A549 (cell line): Measurements from ENCODE around the gene XKR8. TPM values are rescaled to one million over a fixed set of nuclear protein-coding genes. Genes with fewer than 3 reads are reported as not detected.

ENCODE experiments used
- ATAC-seq, 2 experiments: fragments of 200-7000 bp in 1 of 2; fragments of >200 bp in 1 of 2; cut with Nextera tagmentation in 1 of 2; cut with Tn5 transposase in 1 of 2; 3 replicates each; pipeline versions ENCODE4 v1.8.0 to v1.9.1; 2018 to 2020; ENCODE audit warnings: mild to moderate bottlenecking in 1 of 2, moderate library complexity in 1 of 2
- CTCF ChIA-PET: fragments of 300-600 bp; sonication (Branson Sonifier 250); formaldehyde crosslinking; extraction: SDS; loops from one replicate; lab custom pipeline; 2021; ENCODE audit warnings: antibody characterized with exemption, inconsistent platforms; lab: Yijun Ruan, JAX
- POLR2A ChIA-PET: fragments of 350-600 bp; formaldehyde crosslinking; extraction: SDS; loops from one replicate; lab custom pipeline; 2021; ENCODE audit warnings: antibody characterized with exemption, inconsistent platforms; lab: Yijun Ruan, JAX
- DNase-seq, 2 experiments: peaks; one replicate each; pipeline versions ENCODE4 v3.0.0 to v3.0.0-alpha.2; 2011 to 2016; ENCODE audit warnings: low read depth in 1 of 2, low spot score in 1 of 2
- FAIRE-seq: peaks from 2 replicates; lab custom pipeline; 2011; peaks lifted over from hg19 to GRCh38; lab: Jason Lieb, UNC
- H3K27ac ChIP-seq, 2 experiments: fragments of >200 bp; sonication (Bioruptor Twin); formaldehyde crosslinking; 3 replicates each; pipeline ENCODE4 v1.5.1; 2016 to 2017
- H3K4me1 ChIP-seq: fragments of >200 bp; sonication (Bioruptor Twin); formaldehyde crosslinking; 3 replicates; pipeline ENCODE4 v1.6.1; 2016
- H3K4me2 ChIP-seq: fragments of >200 bp; sonication (Bioruptor Twin); formaldehyde crosslinking; 3 replicates; pipeline ENCODE4 v1.6.1; 2016
- H3K4me3 ChIP-seq: fragments of >200 bp; sonication (Bioruptor Twin); formaldehyde crosslinking; 3 replicates; pipeline ENCODE4 v1.5.1; 2016
- H3K9me3 ChIP-seq: fragments of >200 bp; sonication (Bioruptor Twin); formaldehyde crosslinking; 3 replicates; pipeline ENCODE4 v1.6.1; 2016
- CBX2 ChIP-seq: fragments of 200-600 bp; sonication (generic); IDR thresholded peaks from 2 replicates; pipeline ENCODE4 v1.6.1; 2016; ENCODE audit warnings: low read depth, mild to moderate bottlenecking, borderline replicate concordance
- CEBPB ChIP-seq, 2 experiments: fragments of >200 bp in 1 of 2; sonication (Bioruptor Twin) in 1 of 2; formaldehyde crosslinking in 1 of 2; IDR thresholded peaks; 2 replicates each; pipeline ENCODE4 v1.6.1; 2012 to 2016
- CHD2 ChIP-seq: fragments of 150-350 bp; IDR thresholded peaks from 2 replicates; pipeline ENCODE4 v1.6.1; 2014; ENCODE audit warnings: low read length; ENCODE audit not compliant: partially characterized antibody
- CHD4 ChIP-seq: fragments of 200-600 bp; sonication (generic); IDR thresholded peaks from 2 replicates; pipeline ENCODE4 v1.6.1; 2016; ENCODE audit warnings: antibody characterized with exemption, mild to moderate bottlenecking, borderline replicate concordance
- FOSL2 ChIP-seq, 2 experiments: fragments of 450-650 bp in 1 of 2; fragments of >200 bp in 1 of 2; sonication (Bioruptor Twin) in 1 of 2; formaldehyde crosslinking; IDR thresholded peaks; 2 replicates each; pipeline versions ENCODE4 v1.5.0 to v1.6.1; 2016 to 2020; ENCODE audit warnings: mild to moderate bottlenecking in 1 of 2, moderate library complexity in 1 of 2
- FOXS1 ChIP-seq: fragments of 250-450 bp; sonication (Bioruptor Pico); IDR thresholded peaks from 2 replicates; pipeline ENCODE4 v1.5.0; 2020; ENCODE audit warnings: mild to moderate bottlenecking, moderate library complexity
- HEYL ChIP-seq: fragments of 250-450 bp; sonication (Bioruptor Pico); IDR thresholded peaks from 2 replicates; pipeline ENCODE4 v1.8.0; 2021; ENCODE audit warnings: mild to moderate bottlenecking, moderate library complexity
- HOXA7 ChIP-seq: fragments of 250-450 bp; sonication (Bioruptor Pico); IDR thresholded peaks from 2 replicates; pipeline ENCODE4 v1.5.0; 2020; ENCODE audit warnings: mild to moderate bottlenecking, moderate library complexity
- HOXB13 ChIP-seq: fragments of 250-450 bp; sonication (Bioruptor Pico); IDR thresholded peaks from 2 replicates; pipeline ENCODE4 v1.5.0; 2020; ENCODE audit warnings: low read depth, mild to moderate bottlenecking, moderate library complexity
- HOXB5 ChIP-seq: fragments of 250-450 bp; sonication (Bioruptor Pico); IDR thresholded peaks from 2 replicates; pipeline ENCODE4 v1.5.0; 2020; ENCODE audit warnings: mild to moderate bottlenecking, moderate library complexity
- JUN ChIP-seq, 2 experiments: fragments of >200 bp; sonication (Bioruptor Twin); formaldehyde crosslinking; IDR thresholded peaks; 2 replicates in 1 of 2; 3 replicates in 1 of 2; pipeline ENCODE4 v1.6.1; 2016 to 2017
- JUNB ChIP-seq: fragments of >200 bp; sonication (Bioruptor Twin); formaldehyde crosslinking; IDR thresholded peaks from 2 replicates; pipeline ENCODE4 v1.6.1; 2016
- KDM1A ChIP-seq: fragments of 200-600 bp; sonication (generic); IDR thresholded peaks from 2 replicates; pipeline ENCODE4 v1.6.1; 2016; ENCODE audit warnings: low read depth, mild to moderate bottlenecking
- MAFK ChIP-seq: fragments of 450-650 bp; IDR thresholded peaks from 2 replicates; pipeline ENCODE4 v1.6.1; 2014; ENCODE audit not compliant: partially characterized antibody
- MYC ChIP-seq: IDR thresholded peaks from 2 replicates; pipeline ENCODE4 v1.6.1; 2012; ENCODE audit warnings: mild to moderate bottlenecking, inconsistent platforms, low read length, improper control_type of control experiment, borderline replicate concordance
- NFE2L2 ChIP-seq: fragments of 150-350 bp; conservative IDR thresholded peaks from 2 replicates; pipeline ENCODE4 v1.6.1; 2014; ENCODE audit warnings: low read length
- RCOR1 ChIP-seq: fragments of 150-350 bp; IDR thresholded peaks from 2 replicates; pipeline ENCODE4 v1.6.1; 2014; ENCODE audit warnings: antibody characterized with exemption, low read length, low read depth
- RNF2 ChIP-seq: fragments of 200-600 bp; sonication (generic); IDR thresholded peaks from 2 replicates; pipeline ENCODE4 v1.6.1; 2016; ENCODE audit warnings: low read depth, mild to moderate bottlenecking, antibody characterized with exemption, moderate library complexity, borderline replicate concordance
- SMC3 ChIP-seq: fragments of >200 bp; sonication (Bioruptor Twin); formaldehyde crosslinking; IDR thresholded peaks from 3 replicates; pipeline ENCODE4 v1.6.1; 2018; ENCODE audit warnings: inconsistent platforms
- SREBF2 ChIP-seq: fragments of 450-650 bp; IDR thresholded peaks from 2 replicates; pipeline ENCODE4 v1.6.1; 2014; ENCODE audit warnings: mild to moderate bottlenecking, moderate library complexity
- TFCP2L1 ChIP-seq: fragments of 250-450 bp; sonication (Bioruptor Pico); IDR thresholded peaks from 2 replicates; pipeline ENCODE4 v1.5.0; 2021; ENCODE audit warnings: mild to moderate bottlenecking
- WGBS: methylation state at CpG from one replicate; pipeline ENCODE4 v1.1.6; 2017; ENCODE audit errors: missing lambda C conversion rate; 5-methylcytosine and 5-hydroxymethylcytosine counted together
- polyA plus RNA-seq, 4 experiments: library from polyadenylated mRNA; depleted of rRNA in 3 of 4; stranded (reverse); fragments of >200 nt; fragmentation: RNase III in 1 of 4; extraction: RNeasy Plus Mini Kit Qiagen cat#74134 plus additional on column Dnase treatment in 1 of 4; gene quantifications; 2 replicates in 3 of 4; 3 replicates in 1 of 4; pipeline ENCODE4 v1.2.3, GENCODE V29; 2011 to 2017
- TF ChIP-seq, protein P1 (sequence below): fragments of >200 bp; sonication (Bioruptor Twin); formaldehyde crosslinking; IDR thresholded peaks from 3 replicates; pipeline ENCODE4 v1.5.1; 2016
- TF ChIP-seq, protein P2 (sequence below): fragments of 450-650 bp; IDR thresholded peaks from 2 replicates; pipeline ENCODE4 v1.6.1; 2014; ENCODE audit warnings: antibody characterized with exemption
- TF ChIP-seq, protein P3 (sequence below): fragments of 250-450 bp; sonication (Bioruptor Pico); IDR thresholded peaks from 2 replicates; pipeline ENCODE4 v1.5.0; 2020; ENCODE audit warnings: low read depth, mild to moderate bottlenecking, moderate library complexity

The XKR8 gene
- polyA plus RNA-seq, 2 of the 4 experiments (the other 2 are of a cell fraction), result 3.3 to 3.5 TPM

DNA sequence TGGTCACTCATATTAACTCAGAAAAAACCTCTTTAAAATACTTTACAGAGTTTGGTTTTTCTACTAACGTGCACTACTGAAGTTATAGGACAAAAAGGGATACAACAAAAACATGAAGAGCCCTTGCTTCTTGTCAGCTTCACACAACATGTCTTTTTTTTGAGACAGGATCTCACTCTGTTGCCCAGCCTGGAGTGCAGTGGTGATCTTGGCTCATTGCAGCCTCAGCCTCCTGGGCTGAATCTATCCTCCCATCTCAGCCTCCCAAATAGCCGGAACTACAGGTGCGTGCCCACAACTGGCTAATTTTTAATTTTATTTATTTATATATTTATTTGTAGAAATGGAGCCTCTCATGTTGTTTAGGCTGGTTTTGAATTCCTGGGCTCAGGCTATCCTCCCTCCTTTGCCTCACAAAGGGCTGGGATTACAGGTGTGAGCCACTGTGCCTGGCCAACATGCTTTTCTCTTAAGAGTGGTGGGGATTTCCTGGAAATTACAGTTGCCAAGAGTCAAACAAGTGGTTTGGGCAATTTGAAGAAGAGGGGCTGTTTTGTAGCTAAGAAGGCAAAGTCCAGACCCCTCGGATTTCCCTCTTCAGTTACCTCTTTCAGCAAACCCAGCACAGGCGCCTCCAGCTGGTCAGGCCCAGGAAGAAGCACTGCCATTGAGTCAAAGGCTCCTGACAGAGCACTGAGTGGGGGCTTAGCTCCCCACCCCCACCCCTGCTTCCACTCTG, 31.4 kb upstream of the XKR8 start:
- no peaks in the 10 kb centered on the region; the same call in 2 of the 3 replicates for H3K4me1 ChIP-seq
- no peak overlapping the region for H3K4me2 ChIP-seq
- H3K27ac ChIP-seq, result no peak overlapping the region
- H3K9me3 ChIP-seq, result no peaks in the 10 kb centered on the region
- TF ChIP-seq FOSL2 (IDR thresholded peaks at IDR 0.05) (no peak), FOSL2 (CRISPR knock-in tag; IDR thresholded peaks at IDR 0.05) (no peak), SMC3 (no peak), HOXA7 (CRISPR knock-in tag) (no peak), CBX2 (no peak), HOXB5 (CRISPR knock-in tag) (no peak), RCOR1 (no peak), JUN (IDR thresholded peaks at IDR 0.05) (no peak)
- ChIA-PET CTCF (interaction anchor here (0.5 kb wide), 1 partner anchor 809 kb away, joined by 3 read pairs; no protein-coding TSS in a partner anchor), POLR2A (no interaction called here)
- FAIRE-seq (no peak), DNase-seq (peak in 1 of 2 experiments; percentile 16), ATAC-seq (no peak)
- no peak overlapping the region for H3K4me3 ChIP-seq
- 57% methylated on average over 4 of the region's 5 CpGs for WGBS

DNA sequence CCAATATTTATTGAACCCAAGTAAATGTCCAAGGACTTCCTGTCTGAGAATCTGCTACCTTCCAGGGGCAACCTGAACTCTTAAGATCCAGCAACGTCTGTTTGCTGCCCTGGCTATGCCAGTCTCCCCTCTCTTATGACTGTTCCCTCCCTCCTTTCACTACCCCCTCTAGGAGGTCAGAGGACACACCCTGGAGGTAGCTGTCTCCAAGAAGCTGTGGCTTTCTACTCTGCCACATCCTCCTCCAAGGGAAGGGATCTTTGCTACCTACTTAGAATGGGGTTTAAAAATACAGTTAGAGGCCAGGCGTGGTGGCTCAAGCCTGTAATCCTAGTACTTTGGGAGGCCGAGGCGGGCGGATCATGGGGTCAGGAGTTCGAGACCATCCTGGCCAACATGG, 28.6 kb upstream of the XKR8 start:
- CTCF ChIA-PET, result interaction anchor here (1.0 kb wide), 3 partner anchors 10 to 279 kb away, joined by 3 read pairs; no protein-coding TSS in a partner anchor

DNA sequence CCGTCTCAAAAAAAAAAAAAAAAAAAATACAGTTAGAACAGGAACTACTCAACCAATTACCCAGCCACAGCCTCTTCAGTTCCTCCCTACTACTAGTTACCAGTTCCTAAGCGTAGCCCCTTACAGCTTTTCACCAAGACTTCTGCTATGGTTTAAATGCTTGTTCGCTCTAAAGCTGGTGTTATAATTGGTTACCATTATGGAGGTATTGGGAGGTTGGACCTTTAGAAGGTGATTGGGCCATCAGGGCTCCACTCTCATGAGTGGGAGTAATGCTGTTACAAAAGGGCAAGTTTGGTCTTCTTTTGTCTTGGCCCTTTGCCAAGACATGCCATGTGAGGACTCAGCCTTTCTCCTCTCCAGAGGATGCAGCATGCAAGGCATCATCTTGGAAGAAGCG, 28.0 kb upstream of the XKR8 start:
- ChIA-PET POLR2A (no interaction called here), CTCF (interaction anchor here (1.0 kb wide), 3 partner anchors 9 to 278 kb away, joined by 3 read pairs; no protein-coding TSS in a partner anchor)
- no peak for FAIRE-seq
- no peak for ATAC-seq
- no peak overlapping the region for H3K4me2 ChIP-seq
- H3K27ac ChIP-seq, result no peak overlapping the region
- DNase-seq, result no peak
- H3K9me3 ChIP-seq, result no peaks in the 10 kb centered on the region
- no peak overlapping the region for H3K4me3 ChIP-seq
- peaks cover 17% of the 10 kb centered on the region; the same call in 2 of the 3 replicates for H3K4me1 ChIP-seq
- TF ChIP-seq HOXA7 (CRISPR knock-in tag) (no peak), KDM1A (no peak), TFCP2L1 (CRISPR knock-in tag) (no peak), HOXB13 (CRISPR knock-in tag) (no peak), NFE2L2 (no peak), SREBF2 (no peak), JUNB (no peak), FOXS1 (no peak), CHD4 (no peak), CHD2 (no peak), RNF2 (no peak), MYC (no peak), MAFK (no peak), HEYL (no peak)
- TF ChIP-seq, protein P1, sequence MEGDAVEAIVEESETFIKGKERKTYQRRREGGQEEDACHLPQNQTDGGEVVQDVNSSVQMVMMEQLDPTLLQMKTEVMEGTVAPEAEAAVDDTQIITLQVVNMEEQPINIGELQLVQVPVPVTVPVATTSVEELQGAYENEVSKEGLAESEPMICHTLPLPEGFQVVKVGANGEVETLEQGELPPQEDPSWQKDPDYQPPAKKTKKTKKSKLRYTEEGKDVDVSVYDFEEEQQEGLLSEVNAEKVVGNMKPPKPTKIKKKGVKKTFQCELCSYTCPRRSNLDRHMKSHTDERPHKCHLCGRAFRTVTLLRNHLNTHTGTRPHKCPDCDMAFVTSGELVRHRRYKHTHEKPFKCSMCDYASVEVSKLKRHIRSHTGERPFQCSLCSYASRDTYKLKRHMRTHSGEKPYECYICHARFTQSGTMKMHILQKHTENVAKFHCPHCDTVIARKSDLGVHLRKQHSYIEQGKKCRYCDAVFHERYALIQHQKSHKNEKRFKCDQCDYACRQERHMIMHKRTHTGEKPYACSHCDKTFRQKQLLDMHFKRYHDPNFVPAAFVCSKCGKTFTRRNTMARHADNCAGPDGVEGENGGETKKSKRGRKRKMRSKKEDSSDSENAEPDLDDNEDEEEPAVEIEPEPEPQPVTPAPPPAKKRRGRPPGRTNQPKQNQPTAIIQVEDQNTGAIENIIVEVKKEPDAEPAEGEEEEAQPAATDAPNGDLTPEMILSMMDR, result no peak
- 92% methylated on average over 4 of the region's 4 CpGs for WGBS

More for the DNA sequence above, 28.6 kb upstream of the XKR8 start:
- DNase-seq (no peak), ATAC-seq (no peak), FAIRE-seq (no peak)
- no peak overlapping the region for H3K4me2 ChIP-seq
- no peak overlapping the region for H3K4me3 ChIP-seq
- no peaks in the 10 kb centered on the region for H3K9me3 ChIP-seq
- H3K4me1 ChIP-seq, result peaks cover 17% of the 10 kb centered on the region; the same call in 2 of the 3 replicates
- POLR2A ChIA-PET, result no interaction called here
- TF ChIP-seq, protein P2, sequence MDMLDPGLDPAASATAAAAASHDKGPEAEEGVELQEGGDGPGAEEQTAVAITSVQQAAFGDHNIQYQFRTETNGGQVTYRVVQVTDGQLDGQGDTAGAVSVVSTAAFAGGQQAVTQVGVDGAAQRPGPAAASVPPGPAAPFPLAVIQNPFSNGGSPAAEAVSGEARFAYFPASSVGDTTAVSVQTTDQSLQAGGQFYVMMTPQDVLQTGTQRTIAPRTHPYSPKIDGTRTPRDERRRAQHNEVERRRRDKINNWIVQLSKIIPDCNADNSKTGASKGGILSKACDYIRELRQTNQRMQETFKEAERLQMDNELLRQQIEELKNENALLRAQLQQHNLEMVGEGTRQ, result no peak
- TF ChIP-seq JUNB, result no peak
- no peak for TF ChIP-seq RCOR1
- no peak for TF ChIP-seq TFCP2L1 (CRISPR knock-in tag)
- TF ChIP-seq, protein P3, sequence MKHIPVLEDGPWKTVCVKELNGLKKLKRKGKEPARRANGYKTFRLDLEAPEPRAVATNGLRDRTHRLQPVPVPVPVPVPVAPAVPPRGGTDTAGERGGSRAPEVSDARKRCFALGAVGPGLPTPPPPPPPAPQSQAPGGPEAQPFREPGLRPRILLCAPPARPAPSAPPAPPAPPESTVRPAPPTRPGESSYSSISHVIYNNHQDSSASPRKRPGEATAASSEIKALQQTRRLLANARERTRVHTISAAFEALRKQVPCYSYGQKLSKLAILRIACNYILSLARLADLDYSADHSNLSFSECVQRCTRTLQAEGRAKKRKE, result no peak
- no peak for TF ChIP-seq CEBPB (IDR thresholded peaks at IDR 0.05)
- H3K27ac ChIP-seq, result no peak overlapping the region
- 70% methylated on average over 6 of the region's 6 CpGs for WGBS
